Panc1 (cell line): ENCODE results near the gene TSR3.

Experiments
- POLR2AphosphoS5 ChIP-seq: IDR thresholded peaks from 2 replicates; pipeline ENCODE4 v1.6.1; 2012; ENCODE audit warnings: mild to moderate bottlenecking, low read depth, low read length, moderate library complexity
- SIN3A ChIP-seq: IDR thresholded peaks from 2 replicates; pipeline ENCODE4 v1.6.1; 2012; ENCODE audit warnings: low read depth, mild to moderate bottlenecking, low read length, moderate library complexity, borderline replicate concordance; ENCODE audit not compliant: insufficient read depth
- TF ChIP-seq, protein P1 (sequence below): fragments of 450-650 bp; IDR thresholded peaks from 2 replicates; pipeline ENCODE4 v1.5.1; 2017; ENCODE audit warnings: mild to moderate bottlenecking
- TF ChIP-seq, protein P2 (sequence below), 2 experiments: IDR thresholded peaks; 2 replicates each; pipeline ENCODE4 v1.6.1; 2011 to 2012; ENCODE audit warnings: low read depth in 2 of 2, control low read depth in 1 of 2, low read length in 1 of 2, mild to moderate bottlenecking in 1 of 2, moderate library complexity in 1 of 2; ENCODE audit not compliant: insufficient read depth in 1 of 2

DNA sequence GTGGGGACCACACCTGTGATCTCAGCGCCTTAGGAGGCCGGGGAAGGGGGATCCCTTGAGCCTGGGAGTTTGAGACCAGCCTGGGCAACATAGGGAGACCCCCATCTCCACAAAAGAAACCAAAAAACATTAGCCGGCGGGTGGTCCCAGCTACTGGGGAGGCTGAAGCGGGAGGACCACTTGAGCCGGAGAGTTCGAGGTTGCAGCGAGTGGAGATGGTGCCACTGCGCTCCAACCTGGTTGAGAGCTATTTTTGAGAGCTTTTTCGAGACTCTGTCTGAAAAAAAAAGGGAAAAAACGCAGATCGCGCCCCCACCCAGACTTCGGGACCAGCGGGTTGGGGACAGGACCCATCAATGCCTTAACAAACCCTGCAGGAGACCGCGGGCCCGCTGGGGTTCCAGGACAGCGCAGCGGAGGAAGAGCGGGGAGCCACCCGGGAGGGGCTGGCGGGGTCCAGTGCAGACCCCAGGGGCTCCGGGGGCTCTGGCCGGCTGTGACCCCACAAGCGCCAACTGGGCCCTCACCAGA lies 19.0 kb downstream of the TSR3 start:
- TF ChIP-seq, protein P1, sequence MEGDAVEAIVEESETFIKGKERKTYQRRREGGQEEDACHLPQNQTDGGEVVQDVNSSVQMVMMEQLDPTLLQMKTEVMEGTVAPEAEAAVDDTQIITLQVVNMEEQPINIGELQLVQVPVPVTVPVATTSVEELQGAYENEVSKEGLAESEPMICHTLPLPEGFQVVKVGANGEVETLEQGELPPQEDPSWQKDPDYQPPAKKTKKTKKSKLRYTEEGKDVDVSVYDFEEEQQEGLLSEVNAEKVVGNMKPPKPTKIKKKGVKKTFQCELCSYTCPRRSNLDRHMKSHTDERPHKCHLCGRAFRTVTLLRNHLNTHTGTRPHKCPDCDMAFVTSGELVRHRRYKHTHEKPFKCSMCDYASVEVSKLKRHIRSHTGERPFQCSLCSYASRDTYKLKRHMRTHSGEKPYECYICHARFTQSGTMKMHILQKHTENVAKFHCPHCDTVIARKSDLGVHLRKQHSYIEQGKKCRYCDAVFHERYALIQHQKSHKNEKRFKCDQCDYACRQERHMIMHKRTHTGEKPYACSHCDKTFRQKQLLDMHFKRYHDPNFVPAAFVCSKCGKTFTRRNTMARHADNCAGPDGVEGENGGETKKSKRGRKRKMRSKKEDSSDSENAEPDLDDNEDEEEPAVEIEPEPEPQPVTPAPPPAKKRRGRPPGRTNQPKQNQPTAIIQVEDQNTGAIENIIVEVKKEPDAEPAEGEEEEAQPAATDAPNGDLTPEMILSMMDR: no peak
- TF ChIP-seq, protein P2, sequence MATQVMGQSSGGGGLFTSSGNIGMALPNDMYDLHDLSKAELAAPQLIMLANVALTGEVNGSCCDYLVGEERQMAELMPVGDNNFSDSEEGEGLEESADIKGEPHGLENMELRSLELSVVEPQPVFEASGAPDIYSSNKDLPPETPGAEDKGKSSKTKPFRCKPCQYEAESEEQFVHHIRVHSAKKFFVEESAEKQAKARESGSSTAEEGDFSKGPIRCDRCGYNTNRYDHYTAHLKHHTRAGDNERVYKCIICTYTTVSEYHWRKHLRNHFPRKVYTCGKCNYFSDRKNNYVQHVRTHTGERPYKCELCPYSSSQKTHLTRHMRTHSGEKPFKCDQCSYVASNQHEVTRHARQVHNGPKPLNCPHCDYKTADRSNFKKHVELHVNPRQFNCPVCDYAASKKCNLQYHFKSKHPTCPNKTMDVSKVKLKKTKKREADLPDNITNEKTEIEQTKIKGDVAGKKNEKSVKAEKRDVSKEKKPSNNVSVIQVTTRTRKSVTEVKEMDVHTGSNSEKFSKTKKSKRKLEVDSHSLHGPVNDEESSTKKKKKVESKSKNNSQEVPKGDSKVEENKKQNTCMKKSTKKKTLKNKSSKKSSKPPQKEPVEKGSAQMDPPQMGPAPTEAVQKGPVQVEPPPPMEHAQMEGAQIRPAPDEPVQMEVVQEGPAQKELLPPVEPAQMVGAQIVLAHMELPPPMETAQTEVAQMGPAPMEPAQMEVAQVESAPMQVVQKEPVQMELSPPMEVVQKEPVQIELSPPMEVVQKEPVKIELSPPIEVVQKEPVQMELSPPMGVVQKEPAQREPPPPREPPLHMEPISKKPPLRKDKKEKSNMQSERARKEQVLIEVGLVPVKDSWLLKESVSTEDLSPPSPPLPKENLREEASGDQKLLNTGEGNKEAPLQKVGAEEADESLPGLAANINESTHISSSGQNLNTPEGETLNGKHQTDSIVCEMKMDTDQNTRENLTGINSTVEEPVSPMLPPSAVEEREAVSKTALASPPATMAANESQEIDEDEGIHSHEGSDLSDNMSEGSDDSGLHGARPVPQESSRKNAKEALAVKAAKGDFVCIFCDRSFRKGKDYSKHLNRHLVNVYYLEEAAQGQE (IDR thresholded peaks at IDR 0.05; ENCODE audit: insufficient read depth in 1 of 2, low read depth in 2 of 2, low read length in 1 of 2): no peak
- TF ChIP-seq SIN3A (no peak), POLR2AphosphoS5 (no peak)
